Bone marrow (tissue), 2 donors: ENCODE results near the gene CBX7.

Experiments used
- DNase-seq, 2 donors: peaks; one replicate each; lab custom pipeline; 2025; lab: John Stamatoyannopoulos, UW

Gene CBX7

GRCh38 chr22:39091126-39092081, 61.1 kb downstream of the CBX7 start:
- DNase-seq = no peak

- DNase-seq = no peak
These were observed 61.9 kb downstream of the CBX7 start for GRCh38 chr22:39090426-39091064.

GRCh38 chr22:39089928-39090327, 62.6 kb downstream of the CBX7 start:
- no peak for DNase-seq

- DNase-seq = no peak
These were observed 63.8 kb downstream of the CBX7 start for GRCh38 chr22:39088685-39089032.

GRCh38 chr22:39087881-39088684, 64.4 kb downstream of the CBX7 start:
- no peak for DNase-seq

GRCh38 chr22:39087098-39087497, 65.4 kb downstream of the CBX7 start:
- DNase-seq = no peak

- DNase-seq = no peak
These were observed 67.8 kb downstream of the CBX7 start for GRCh38 chr22:39084666-39085065.

- DNase-seq = no peak
These were observed 69.0 kb downstream of the CBX7 start for GRCh38 chr22:39083212-39084165.

- no peak for DNase-seq
These were observed 70.9 kb downstream of the CBX7 start for GRCh38 chr22:39081598-39081997.

GRCh38 chr22:39081016-39081415, 71.5 kb downstream of the CBX7 start:
- no peak for DNase-seq
